GM12878 (cell line): ENCODE results near the gene RANBP3. TPM values are rescaled to one million over a fixed set of nuclear protein-coding genes. Genes with fewer than 3 reads are reported as not detected.

Experiments used
- ATAC-seq: fragments of 200-7000 bp; cut with Tn5 transposase; 3 replicates; pipeline ENCODE4 v1.9.1; 2020; ENCODE audit warnings: mild to moderate bottlenecking, moderate library complexity
- BruUV-seq: library from RNA; stranded (reverse); fragments of 400-500 nt; replicated peaks from 2 replicates; lab custom pipeline; 2021; lab: Mats Ljungman, UMichigan
- CTCF ChIA-PET: fragments of 300-600 bp; sonication (Branson Sonifier 250); formaldehyde crosslinking; extraction: SDS; loops from one replicate; lab custom pipeline; 2021; ENCODE audit warnings: inconsistent platforms; lab: Yijun Ruan, JAX
- POLR2A ChIA-PET: fragments of 350-600 bp; formaldehyde crosslinking; extraction: SDS; loops from one replicate; lab custom pipeline; 2021; ENCODE audit warnings: inconsistent platforms; lab: Charles Lee
- RAD21 ChIA-PET: fragments of 300-600 bp; sonication (Branson Sonifier 250); formaldehyde crosslinking; loops from one replicate; lab custom pipeline; 2023; ENCODE audit warnings: antibody characterized with exemption; ENCODE audit not compliant: unreplicated experiment; lab: Charles Lee
- SMC1A ChIA-PET: fragments of 300-600 bp; sonication (Branson Sonifier 250); formaldehyde crosslinking; loops from one replicate; lab custom pipeline; 2023; ENCODE audit not compliant: unreplicated experiment, uncharacterized antibody; lab: Charles Lee
- DNase-seq: peaks from one replicate; pipeline ENCODE4 v3.0.0-alpha.2; 2011; ENCODE audit warnings: low read depth, low spot score
- FAIRE-seq: peaks from 3 replicates; lab custom pipeline; 2011; peaks lifted over from hg19 to GRCh38; lab: Jason Lieb, UNC
- H2AFZ ChIP-seq: 2 replicates; pipeline ENCODE4 v1.6.0; 2011; ENCODE audit warnings: low read depth, low read length, control low read depth; ENCODE audit not compliant: control insufficient read depth
- H3K27ac ChIP-seq: 2 replicates; pipeline ENCODE4 v1.5.1; 2011; ENCODE audit warnings: control low read depth; ENCODE audit not compliant: control insufficient read depth, insufficient read depth
- H3K27me3 ChIP-seq, 2 experiments: replicated peaks in 1 of 2; 2 replicates each; pipeline versions ENCODE4 v1.6.0 to v1.6.1; 2011; ENCODE audit warnings: low read length in 1 of 2; ENCODE audit not compliant: control insufficient read depth in 2 of 2, insufficient read depth in 2 of 2
- H3K36me3 ChIP-seq, 2 experiments: 2 replicates each; pipeline ENCODE4 v1.5.1; 2011; ENCODE audit warnings: low read length in 1 of 2; ENCODE audit not compliant: control insufficient read depth in 2 of 2, insufficient read depth in 2 of 2
- H3K4me1 ChIP-seq: 2 replicates; pipeline ENCODE4 v1.6.1; 2011; ENCODE audit warnings: mild to moderate bottlenecking, low read length, moderate library complexity, mixed read lengths; ENCODE audit not compliant: control insufficient read depth, insufficient read depth
- H3K4me2 ChIP-seq: 2 replicates; pipeline ENCODE4 v1.6.0; 2011; ENCODE audit warnings: control low read depth; ENCODE audit not compliant: control insufficient read depth, insufficient read depth
- H3K4me3 ChIP-seq: fragments of 200-600 bp; sonication (generic); 2 replicates; pipeline ENCODE4 v1.5.1; 2016
- H3K79me2 ChIP-seq: 2 replicates; pipeline ENCODE4 v1.6.0; 2011; ENCODE audit warnings: low read length; ENCODE audit not compliant: control insufficient read depth, insufficient read depth
- H3K9ac ChIP-seq: 2 replicates; pipeline ENCODE4 v1.8.0; 2011; ENCODE audit warnings: low read length, control low read depth, mixed read lengths; ENCODE audit not compliant: control insufficient read depth, insufficient read depth
- H3K9me3 ChIP-seq: replicated peaks from 3 replicates; pipeline ENCODE4 v1.5.1; 2011; ENCODE audit warnings: mild to moderate bottlenecking, low read length; ENCODE audit not compliant: control insufficient read depth, insufficient read depth
- H4K20me1 ChIP-seq: 2 replicates; pipeline ENCODE4 v1.6.0; 2011; ENCODE audit not compliant: control insufficient read depth, insufficient read depth
- POLR2A ChIP-seq: IDR thresholded peaks from 2 replicates; pipeline ENCODE4 v1.6.1; 2011; ENCODE audit warnings: low read depth, mild to moderate bottlenecking, low read length
- SMC3 ChIP-seq: IDR thresholded peaks from 2 replicates; pipeline ENCODE4 v1.6.1; 2011; ENCODE audit warnings: low read length, improper control_type of control experiment, borderline replicate concordance
- ZBTB4 ChIP-seq: fragments of 450-650 bp; formaldehyde crosslinking; IDR thresholded peaks from 2 replicates; pipeline ENCODE4 v1.4.0; 2022; ENCODE audit warnings: mild to moderate bottlenecking, moderate library complexity
- ZNF384 ChIP-seq: IDR thresholded peaks from 2 replicates; pipeline ENCODE4 v1.6.1; 2012; ENCODE audit warnings: low read depth, mild to moderate bottlenecking, low read length, improper control_type of control experiment, borderline replicate concordance
- WGBS: methylation state at CpG from one replicate; pipeline ENCODE4 v1.1.6; 2016; ENCODE audit warnings: low lambda C conversion rate; ENCODE audit not compliant: insufficient replicate concordance, insufficient coverage; ENCODE audit errors: missing lambda C conversion rate; 5-methylcytosine and 5-hydroxymethylcytosine counted together
- in situ Hi-C: fragments of 300-500 bp; cut with MboI; formaldehyde crosslinking; loops from 9 replicates; pipeline ENCODE4 v1.14.3; 2018; ENCODE audit warnings: mixed read lengths
- intact Hi-C: fragments of 100-400 bp; cut with micrococcal nuclease; formaldehyde crosslinking; loops from one replicate; pipeline ENCODE4 v1.14.2; 2022; ENCODE audit not compliant: unreplicated experiment
- polyA plus RNA-seq, 11 experiments: library from polyadenylated mRNA; depleted of rRNA in 4 of 11; unstranded in 6 of 11; stranded (reverse) in 5 of 11; fragments of >200 nt; fragmentation: Nextera tagmentation in 4 of 11; fragmentation: Illumina TruSeq in 1 of 11; extraction: Ambion mirVana in 4 of 11; extraction: Trizol in 1 of 11; gene quantifications; 1 replicate in 1 of 11; 2 replicates in 10 of 11; pipeline versions ENCODE4 v1.2.1 to v1.2.3, GENCODE V29; 2011 to 2016; ENCODE audit warnings: inconsistent platforms in 2 of 11, missing spikeins in 2 of 11, low read depth in 1 of 11
- total RNA-seq, 4 experiments: library from RNA; depleted of rRNA in 3 of 4; stranded (reverse); fragments of >200 nt in 3 of 4; fragmentation: Illumina TruSeq in 1 of 4; extraction: Trizol in 1 of 4; gene quantifications; 2 replicates each; pipeline versions ENCODE4 v1.2.1 to v1.2.3, GENCODE V29; 2013 to 2021

RANBP3 gene
- total and polyA plus RNA-seq, 10 of the 15 experiments (the other 5 are each of a cell fraction or from before 2014, with no cell fraction given), result 1.1 to 81.6 (median 60.0) TPM

- Histone ChIP-seq H3K9me3 (no peaks in the 10 kb centered on the region), H4K20me1 (no peaks in the 10 kb centered on the region; the same call in 1 of the 2 replicates), H3K36me3 (peaks cover 10 to 26% of the 10 kb centered on the region in 2 experiments; a peak in 3 of 4 replicates), H3K27me3 (no peaks in the 10 kb centered on the region), H3K4me3 (no peak overlapping the region), H2AFZ (no peak overlapping the region), H3K79me2 (peaks cover 16% of the 10 kb centered on the region), H3K4me1 (peaks cover 10% of the 10 kb centered on the region), H3K27ac (no peak overlapping the region), H3K9ac (no peak overlapping the region), H3K4me2 (no peak overlapping the region)
- ChIA-PET POLR2A (interaction anchor here (0.6 kb wide), 1 partner anchor 184 kb away, joined by 6 read pairs; no protein-coding TSS in a partner anchor), RAD21 (no interaction called here), CTCF (interaction anchor here (2.6 kb wide), 1 partner anchor 21 kb away, joined by 10 read pairs; no protein-coding TSS in a partner anchor), SMC1A (no interaction called here)
- ATAC-seq (no peak), DNase-seq (no peak), FAIRE-seq (no peak)
- in situ Hi-C loops (no loop called here), intact Hi-C loops (no loop called here)
- no peak for TF ChIP-seq ZBTB4 (CRISPR knock-in tag)
- no TSS peak for BruUV-seq
- 91% methylated on average over 10 of the region's 13 CpGs for WGBS
Observed at GRCh38 chr19:5947435-5947834, 30.5 kb downstream of the RANBP3 start.

- no TSS peak for BruUV-seq
- H3K27ac ChIP-seq, result no peak overlapping the region
- ATAC-seq (no peak), FAIRE-seq (no peak), DNase-seq (no peak)
- no peak overlapping the region for H3K4me3 ChIP-seq
- peaks cover 11 to 22% of the 10 kb centered on the region in 2 experiments; a peak in 3 of 4 replicates for H3K36me3 ChIP-seq
- peaks cover 6% of the 10 kb centered on the region; the same call in 1 of the 2 replicates for H3K79me2 ChIP-seq
- H3K27me3 ChIP-seq, result no peaks in the 10 kb centered on the region
- 45% methylated on average over 10 of the region's 10 CpGs for WGBS
- intact Hi-C loops (no loop called here), in situ Hi-C loops (no loop called here)
- ChIA-PET CTCF (interaction anchor here (0.5 kb wide), 1 partner anchor 24 kb away, joined by 5 read pairs; no protein-coding TSS in a partner anchor), RAD21 (interaction anchor here (0.6 kb wide), 1 partner anchor 221 kb away, joined by 4 read pairs; no protein-coding TSS in a partner anchor), POLR2A (no interaction called here), SMC1A (no interaction called here)
- H4K20me1 ChIP-seq, result no peaks in the 10 kb centered on the region
- no peak overlapping the region for H2AFZ ChIP-seq
- H3K9me3 ChIP-seq, result no peaks in the 10 kb centered on the region
- no peak overlapping the region for H3K4me2 ChIP-seq
- no peaks in the 10 kb centered on the region for H3K4me1 ChIP-seq
- 0 out of 2 replicates have a peak, but pooled peaks have one; percentile 1 for TF ChIP-seq POLR2A
- no peak for TF ChIP-seq SMC3
- TF ChIP-seq ZNF384, result no peak
- no peak overlapping the region for H3K9ac ChIP-seq
Observed at GRCh38 chr19:5943623-5944022, 34.3 kb downstream of the RANBP3 start.
